ENCODE results near the gene XRN2. TPM values are rescaled to one million over a fixed set of nuclear protein-coding genes. Genes with fewer than 3 reads are reported as not detected.

Gene XRN2
- total and polyA plus RNA-seq, 2 donors (not counting 1 experiment from before 2014, with no cell fraction given), result 19.0 to 46.2 TPM

DNA sequence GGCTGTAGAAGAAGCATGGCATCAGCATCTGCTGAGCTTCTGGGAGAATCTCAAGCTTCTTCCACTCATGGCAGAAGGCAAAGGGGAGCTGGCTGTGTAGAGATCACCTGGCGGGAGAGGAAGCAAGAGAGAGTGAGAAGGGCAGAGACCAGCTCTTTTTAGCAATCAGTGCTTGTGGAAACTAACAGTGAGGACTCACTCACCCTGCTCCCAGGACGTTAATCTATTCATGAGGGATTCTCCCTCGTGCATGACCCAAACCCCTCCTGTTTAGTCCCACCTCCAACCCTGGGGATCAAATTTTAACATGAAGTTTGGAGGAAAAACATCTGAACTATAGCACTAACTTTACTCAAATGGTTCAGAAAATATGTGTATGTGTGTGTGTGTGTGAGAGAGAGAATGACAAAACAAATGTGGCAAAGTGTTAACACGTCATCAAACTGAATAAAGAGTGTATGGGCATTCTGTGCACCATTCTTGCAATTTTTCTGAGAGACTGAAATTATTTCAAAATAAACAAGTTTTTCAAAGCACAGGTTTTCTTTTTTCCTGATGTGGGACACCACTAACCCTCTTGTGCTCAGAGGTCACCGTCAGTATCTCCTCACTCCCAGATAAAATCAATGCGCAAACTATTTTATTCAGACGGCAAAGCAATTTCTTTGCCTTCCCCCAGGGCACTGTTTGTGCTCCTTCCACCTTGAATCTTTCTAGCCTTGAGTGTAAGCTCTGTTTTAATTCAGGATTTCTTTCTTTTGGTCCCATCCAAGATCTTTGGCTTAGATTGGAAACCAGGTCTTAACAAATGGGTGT lies 23.2 kb upstream of the XRN2 start:
- no peak overlapping the region for H3K9ac ChIP-seq (ENCODE audit: low read length)
- H3K79me2 ChIP-seq (ENCODE audit: control insufficient read depth, insufficient read depth, low read length), result no peaks in the 10 kb centered on the region
- no peak for TF ChIP-seq EZH2 (IDR thresholded peaks at IDR 0.05; ENCODE audit: borderline replicate concordance, insufficient read depth, low read depth, low read length, poor library complexity, severe bottlenecking)
- no peak for TF ChIP-seq CTCF (IDR thresholded peaks at IDR 0.05)
- H3K27me3 ChIP-seq (replicated peaks in 1 of 4; ENCODE audit: control extremely low read depth in 1 of 4, control insufficient read depth in 3 of 4, insufficient read depth in 4 of 4, low read length in 3 of 4), result peaks cover 0 to 4% (median 0%) of the 10 kb centered on the region in 4 experiments
- ChIA-PET POLR2A (no interaction called here), CTCF (no interaction called here)
- no peaks in the 10 kb centered on the region for H4K20me1 ChIP-seq (ENCODE audit: control insufficient read depth, insufficient read depth, low read length, poor library complexity, severe bottlenecking)
- Mint-ChIP-seq H3K4me1 (peaks cover 2% of the 10 kb centered on the region), H3K9me3 (ENCODE audit: insufficient read depth) (peaks cover 3% of the 10 kb centered on the region), H3K4me3 (no peak overlapping the region), H3K27me3 (peaks cover 19% of the 10 kb centered on the region), H3K27ac (no peak overlapping the region)
- WGBS (ENCODE audit: insufficient coverage), result 81% methylated on average over 4 of the region's 7 CpGs
- H2AFZ ChIP-seq (ENCODE audit: insufficient read depth, low read depth, low read length, poor library complexity, severe bottlenecking), result no peak overlapping the region
- no peaks in the 10 kb centered on the region for H3K4me1 ChIP-seq (ENCODE audit: control insufficient read depth in 2 of 2, insufficient read depth in 2 of 2, low read length in 2 of 2)
- intact Hi-C loops (cut with micrococcal nuclease), result no loop called here
- no peak overlapping the region for H3K4me2 ChIP-seq (replicated peaks; ENCODE audit: low read depth, low read length, poor library complexity, severe bottlenecking)
- no peaks in the 10 kb centered on the region for H3K36me3 ChIP-seq (replicated peaks in 1 of 2; ENCODE audit: control extremely low read depth in 1 of 2, control insufficient read depth in 1 of 2, extremely low read depth in 1 of 2, insufficient read depth in 2 of 2, low read length in 1 of 2)
- DNase-seq (no peak), ATAC-seq (ENCODE audit: low read depth) (no peak)
- H3K9me3 ChIP-seq (ENCODE audit: control extremely low read depth in 1 of 3, control insufficient read depth in 2 of 3, insufficient read depth in 1 of 3, low read length in 2 of 3), result no peaks in the 10 kb centered on the region
- no peak overlapping the region for H3K27ac ChIP-seq (ENCODE audit: low read length in 2 of 2)
- no peak overlapping the region for H3K4me3 ChIP-seq (ENCODE audit: control extremely low read depth in 1 of 5, extremely low read depth in 1 of 5, insufficient read depth in 1 of 5, low read depth in 2 of 5, low read length in 4 of 5)

- Mint-ChIP-seq H3K27me3 (peaks cover 21% of the 10 kb centered on the region), H3K4me3 (no peak overlapping the region), H3K27ac (no peak overlapping the region), H3K9me3 (ENCODE audit: insufficient read depth) (peaks cover 3% of the 10 kb centered on the region), H3K4me1 (peaks cover 2% of the 10 kb centered on the region)
- no peak overlapping the region for H3K27ac ChIP-seq (ENCODE audit: low read length in 2 of 2)
- ChIA-PET POLR2A (no interaction called here), CTCF (no interaction called here)
- H3K9ac ChIP-seq (ENCODE audit: low read length), result no peak overlapping the region
- no peak overlapping the region for H3K4me2 ChIP-seq (replicated peaks; ENCODE audit: low read depth, low read length, poor library complexity, severe bottlenecking)
- no peaks in the 10 kb centered on the region for H3K79me2 ChIP-seq (ENCODE audit: control insufficient read depth, insufficient read depth, low read length)
- no peaks in the 10 kb centered on the region for H4K20me1 ChIP-seq (ENCODE audit: control insufficient read depth, insufficient read depth, low read length, poor library complexity, severe bottlenecking)
- DNase-seq (no peak), ATAC-seq (ENCODE audit: low read depth) (no peak)
- TF ChIP-seq CTCF (IDR thresholded peaks at IDR 0.05), result no peak
- H3K36me3 ChIP-seq (replicated peaks in 1 of 2; ENCODE audit: control extremely low read depth in 1 of 2, control insufficient read depth in 1 of 2, extremely low read depth in 1 of 2, insufficient read depth in 2 of 2, low read length in 1 of 2), result no peaks in the 10 kb centered on the region
- peaks cover 0 to 3% (median 0%) of the 10 kb centered on the region in 4 experiments for H3K27me3 ChIP-seq (replicated peaks in 1 of 4; ENCODE audit: control extremely low read depth in 1 of 4, control insufficient read depth in 3 of 4, insufficient read depth in 4 of 4, low read length in 3 of 4)
- intact Hi-C loops (cut with micrococcal nuclease), result no loop called here
- no peak overlapping the region for H3K4me3 ChIP-seq (ENCODE audit: control extremely low read depth in 1 of 5, extremely low read depth in 1 of 5, insufficient read depth in 1 of 5, low read depth in 2 of 5, low read length in 4 of 5)
- H3K9me3 ChIP-seq (ENCODE audit: control extremely low read depth in 1 of 3, control insufficient read depth in 2 of 3, insufficient read depth in 1 of 3, low read length in 2 of 3), result no peaks in the 10 kb centered on the region
- 80% methylated on average over 1 of the region's 3 CpGs for WGBS (ENCODE audit: insufficient coverage)
- H3K4me1 ChIP-seq (ENCODE audit: control insufficient read depth in 2 of 2, insufficient read depth in 2 of 2, low read length in 2 of 2), result no peaks in the 10 kb centered on the region
- H2AFZ ChIP-seq (ENCODE audit: insufficient read depth, low read depth, low read length, poor library complexity, severe bottlenecking), result no peak overlapping the region
Observed at GRCh38 chr20:21280522-21281016, 22.6 kb upstream of the XRN2 start.
